Stimulated activated CD4-positive, alpha-beta T cell treated with anti-CD3 and anti-CD28 coated beads, Interleukin-15, amount 100 ng/mL, for 1 hour (primary cell): ENCODE data around the gene THAP10.
"Not testable (repeated sequence)": the region's sequence is repeated elsewhere in the genome, so short reads cannot be mapped to it uniquely, and the experiment has no call there.

ENCODE experiments used
- DNase-seq, 2 donors: peaks; one replicate each; pipeline ENCODE4 v3.0.0-alpha.2; 2020; ENCODE audit warnings: low read depth in 1 of 2, low spot score in 1 of 2

Gene THAP10

GRCh38 chr15:70879401-70879800 lies 12.8 kb downstream of the THAP10 start:
- no peak for DNase-seq

GRCh38 chr15:70876683-70877082 lies 15.6 kb downstream of the THAP10 start:
- DNase-seq = no peak

DNA sequence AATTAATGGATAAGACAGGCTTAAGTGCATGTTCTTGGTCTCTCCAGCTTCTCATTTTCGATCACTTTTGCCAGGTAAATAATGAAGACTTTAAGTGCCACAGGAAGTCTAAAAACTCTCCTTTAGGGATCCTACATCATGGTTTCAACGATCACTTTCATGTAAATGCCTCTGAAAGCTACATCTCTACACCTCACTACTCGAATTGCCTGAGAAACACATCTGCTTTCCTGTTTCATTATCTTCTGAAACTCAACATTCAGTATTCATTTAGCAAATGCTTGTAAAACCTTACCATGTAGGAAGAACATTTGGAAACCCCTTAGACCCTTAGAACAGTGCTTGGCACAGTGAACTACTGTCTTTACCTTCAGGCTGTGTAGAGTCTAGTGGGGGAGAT lies 16.2 kb downstream of the THAP10 start:
- no peak for DNase-seq

DNA sequence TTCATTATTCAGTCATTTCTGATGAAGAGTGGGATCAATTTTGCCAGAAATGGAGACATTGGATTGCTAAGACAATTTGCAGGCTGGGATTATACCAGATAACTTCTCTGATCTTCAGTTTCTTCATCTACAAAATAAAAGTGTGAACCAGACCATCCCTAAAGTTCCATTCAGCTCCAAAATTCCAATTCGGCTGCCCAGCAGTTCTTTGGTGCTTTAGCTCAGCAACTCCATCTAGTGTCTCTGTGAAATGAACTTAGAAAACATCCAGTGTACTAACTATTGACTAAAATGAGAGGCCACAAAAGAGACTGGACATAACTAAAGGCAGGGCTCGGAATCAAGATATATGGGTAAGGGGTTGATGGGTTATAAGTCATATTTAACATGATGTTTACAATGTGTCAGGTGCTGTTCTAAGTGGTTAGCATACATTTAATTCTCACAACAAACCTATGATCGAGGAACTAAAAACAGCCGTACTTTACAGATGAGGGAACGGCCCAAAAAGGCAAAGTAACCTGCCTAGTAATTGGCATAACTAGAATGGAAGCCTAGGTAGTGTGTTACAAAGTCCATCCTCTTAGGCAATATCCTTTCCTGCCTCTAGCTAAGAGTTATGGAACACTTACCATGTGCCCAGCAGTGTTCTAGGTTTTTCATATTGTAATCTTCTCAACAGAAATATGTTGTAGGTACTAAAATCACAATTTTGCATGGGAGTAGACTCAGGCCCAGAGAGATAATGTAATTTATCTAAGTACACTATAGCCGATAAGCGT lies 17.0 kb downstream of the THAP10 start:
- DNase-seq = no peak

GRCh38 chr15:70873232-70874054 lies 18.8 kb downstream of the THAP10 start:
- no peak for DNase-seq

- not testable (repeated sequence) for DNase-seq
Observed at GRCh38 chr15:70871490-70871889, 20.7 kb downstream of the THAP10 start.

- no peak for DNase-seq
Observed at GRCh38 chr15:70870051-70870450, 22.2 kb downstream of the THAP10 start.

DNA sequence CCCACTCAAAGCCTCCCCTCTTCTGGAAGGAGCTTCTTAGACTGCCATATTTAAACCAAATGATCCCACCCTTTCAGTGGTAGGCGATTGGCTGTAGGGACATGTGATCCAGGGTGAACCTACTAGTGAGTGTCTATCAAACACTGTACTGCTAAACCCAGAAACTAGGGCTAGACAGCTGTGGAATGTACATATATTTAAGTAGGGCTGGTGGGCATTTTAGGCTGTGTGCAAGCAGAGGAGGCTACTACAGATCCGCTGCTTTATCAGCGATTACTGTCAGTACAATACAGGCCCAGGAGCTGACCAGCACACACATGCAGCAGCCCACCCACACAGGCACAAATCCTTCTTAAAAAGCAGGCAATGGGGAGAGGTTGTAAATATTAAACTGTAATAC lies 22.9 kb downstream of the THAP10 start:
- DNase-seq = no peak

- no peak for DNase-seq
Observed at GRCh38 chr15:70867911-70868467, 24.2 kb downstream of the THAP10 start.

DNA sequence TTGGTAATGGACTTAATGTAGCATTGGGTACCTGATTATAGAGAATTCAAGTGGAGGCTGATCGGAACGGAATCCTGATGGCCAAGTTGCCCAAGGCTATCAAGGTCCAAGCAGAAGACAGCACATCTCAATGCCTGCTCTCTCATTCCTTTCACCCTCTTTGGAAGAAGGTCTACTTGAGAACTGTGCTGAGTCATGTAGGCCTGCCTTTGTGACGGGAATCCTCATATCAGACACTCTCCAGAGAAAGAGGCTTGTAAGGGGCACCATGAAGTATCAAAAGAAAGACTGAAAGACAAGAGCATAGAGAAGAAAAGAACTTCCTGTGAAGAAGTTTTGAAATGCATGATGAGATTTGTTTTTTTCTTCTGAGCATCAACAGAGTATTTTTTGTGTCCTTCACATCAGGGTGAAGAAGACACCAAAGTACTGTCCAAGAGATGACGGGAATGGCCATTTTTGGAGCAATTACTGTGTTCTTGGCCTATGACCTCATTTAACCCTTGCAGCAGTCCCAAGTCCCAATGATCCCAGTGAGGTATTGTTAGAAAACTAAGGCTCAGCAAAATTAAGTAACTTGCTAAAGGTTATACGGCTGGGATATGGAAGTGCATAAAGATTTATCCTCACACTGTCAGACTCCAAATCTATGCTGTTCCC lies 25.1 kb downstream of the THAP10 start:
- DNase-seq = no peak

DNA sequence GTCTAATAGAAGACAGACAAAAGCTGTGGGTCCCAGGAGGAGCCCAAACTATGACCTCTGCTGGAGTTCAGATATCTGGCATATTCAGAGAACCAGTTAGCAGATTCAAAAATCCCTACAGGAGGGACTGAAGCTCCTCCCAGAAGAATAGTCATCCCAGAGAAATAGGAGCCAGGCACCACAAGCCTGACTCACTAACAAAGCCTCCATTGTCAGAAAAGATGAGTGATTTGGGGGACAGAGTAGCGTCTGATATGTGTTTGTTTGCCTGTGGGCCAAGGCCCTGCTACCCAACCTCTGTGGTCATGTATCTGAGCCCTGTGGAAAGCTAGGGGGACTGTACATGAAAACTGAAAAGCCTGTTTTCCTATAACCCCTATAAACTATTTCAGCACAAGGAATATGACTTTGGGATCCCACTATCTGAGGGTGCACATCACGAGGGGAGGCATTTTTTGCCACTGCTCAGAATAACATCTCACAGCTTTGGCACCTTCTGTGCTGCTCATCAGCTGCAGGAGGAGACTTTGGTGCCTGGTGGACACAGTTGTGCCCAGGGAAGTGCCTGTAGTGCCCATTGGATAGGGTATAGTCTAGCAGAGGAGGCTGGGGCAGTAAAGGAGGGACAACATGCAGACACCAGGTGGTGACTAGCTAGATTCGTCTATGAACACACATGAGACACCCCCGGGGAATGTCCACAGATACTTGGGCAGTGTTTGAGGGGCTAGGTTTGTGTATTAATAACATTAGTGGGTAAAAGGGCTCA lies 28.6 kb downstream of the THAP10 start:
- DNase-seq = no peak

- no peak for DNase-seq
Observed at GRCh38 chr15:70859998-70860397, 32.2 kb downstream of the THAP10 start.

GRCh38 chr15:70859322-70859908 lies 32.8 kb downstream of the THAP10 start:
- no peak for DNase-seq

- DNase-seq = not testable (repeated sequence)
Observed at GRCh38 chr15:70858614-70859321, 33.5 kb downstream of the THAP10 start.

- DNase-seq = no peak
Observed at GRCh38 chr15:70857562-70858285, 34.5 kb downstream of the THAP10 start.

DNA sequence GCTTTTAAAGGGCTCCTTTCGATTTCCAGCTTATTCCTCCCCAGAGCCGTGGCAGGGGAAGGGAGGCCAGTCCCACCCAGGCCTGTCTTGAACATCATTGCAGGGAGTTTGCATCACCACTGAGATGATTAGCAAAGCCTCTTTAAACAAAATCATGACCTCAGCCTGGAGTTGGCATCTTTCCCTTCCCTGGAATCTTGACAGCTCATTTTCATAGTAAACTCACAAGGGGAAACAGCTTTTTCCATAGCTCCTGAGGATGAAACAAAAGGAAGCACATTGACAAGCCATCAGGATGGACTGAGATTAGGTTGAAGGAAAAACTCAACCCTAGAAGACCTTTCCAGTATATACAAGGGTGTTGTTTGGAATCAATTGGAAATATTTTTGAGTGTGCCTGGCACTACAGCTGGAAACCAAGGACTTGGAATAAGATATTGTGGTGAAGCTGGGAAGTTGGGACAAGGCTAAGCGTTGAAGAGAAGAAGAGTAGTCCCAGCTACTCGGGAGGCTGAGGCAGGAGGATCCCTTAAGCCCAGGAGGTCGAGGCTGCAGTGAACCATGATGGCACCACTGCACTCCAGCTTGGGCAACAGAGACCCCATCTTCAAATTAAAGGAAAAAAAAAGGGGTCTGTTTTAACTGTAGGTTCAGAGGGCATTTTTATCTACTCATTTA lies 35.2 kb downstream of the THAP10 start:
- no peak for DNase-seq

DNA sequence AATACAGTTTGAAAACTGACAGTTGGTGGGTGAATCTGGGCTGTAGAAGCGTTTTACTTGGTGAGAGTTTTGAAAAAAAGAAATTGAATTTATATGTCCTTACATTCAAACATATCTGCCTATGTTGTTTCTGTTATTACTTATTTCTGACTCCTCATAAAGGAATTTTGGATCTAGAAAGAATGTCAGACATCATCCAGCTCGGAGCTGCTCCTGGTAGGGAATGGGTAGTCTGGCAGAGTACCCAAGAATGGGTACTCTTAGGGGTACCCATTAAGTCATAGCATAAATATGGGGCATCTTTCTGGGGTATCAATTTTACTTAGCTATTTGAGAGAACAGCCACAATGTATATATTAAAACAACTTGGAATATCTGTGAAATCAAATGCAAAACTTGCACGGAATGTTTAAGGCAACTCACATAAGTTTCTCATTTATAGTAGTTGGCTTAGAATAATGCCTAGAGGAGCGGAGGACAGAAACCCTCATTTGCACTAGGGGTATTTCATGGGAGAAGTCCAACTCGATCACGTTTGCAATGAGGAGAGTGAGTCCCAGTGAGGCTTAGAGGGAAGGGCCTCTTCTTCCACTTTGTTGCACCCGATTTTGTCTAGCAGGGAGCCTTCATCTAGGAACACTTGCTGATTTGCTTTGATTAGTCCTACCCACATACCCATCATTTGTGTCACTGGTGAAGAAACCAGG lies 35.9 kb downstream of the THAP10 start:
- DNase-seq = no peak

DNA sequence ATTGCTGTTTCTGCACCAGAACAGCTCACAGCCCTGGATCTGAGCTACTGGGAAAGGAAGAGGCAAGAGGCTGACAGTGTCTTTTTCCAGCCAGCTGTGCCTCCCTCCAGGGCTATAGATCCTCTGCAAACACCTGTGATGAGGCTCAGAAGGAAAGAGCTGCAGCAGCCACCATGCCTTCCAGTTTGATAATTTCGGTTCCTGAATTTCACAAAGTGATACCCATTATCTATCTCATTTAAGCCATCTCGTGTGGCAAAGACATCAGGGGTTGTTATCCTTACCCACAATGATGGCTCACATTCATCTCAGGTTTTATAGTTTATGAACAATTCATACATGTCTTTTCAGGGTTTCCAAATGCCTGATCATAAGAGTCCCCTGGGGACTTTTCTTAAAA lies 36.5 kb downstream of the THAP10 start:
- no peak for DNase-seq
